GM23338 (cell line): ENCODE data around the gene TEX53. TPM values are rescaled to one million over a fixed set of nuclear protein-coding genes. Genes with fewer than 3 reads are reported as not detected.

Experiments used
- ATAC-seq: fragments of 200-7000 bp; cut with Tn5 transposase; 3 replicates; pipeline ENCODE4 v1.9.1; 2020
- DNase-seq: peaks from one replicate; pipeline ENCODE4 v3.0.0-alpha.2; 2015; ENCODE audit warnings: low spot score
- H2AFZ ChIP-seq: fragments of 200-600 bp; sonication (generic); 2 replicates; pipeline ENCODE4 v1.8.0; 2016; ENCODE audit warnings: antibody characterized with exemption, mild to moderate bottlenecking, moderate library complexity
- H3F3A ChIP-seq: fragments of 200-600 bp; sonication (generic); replicated peaks from 2 replicates; pipeline ENCODE4 v1.8.0; 2017; ENCODE audit warnings: antibody characterized with exemption, mixed run types, low read depth
- H3K27ac ChIP-seq: fragments of 200-600 bp; sonication (generic); 2 replicates; pipeline ENCODE4 v1.6.1; 2016; ENCODE audit warnings: low read depth
- H3K27me3 ChIP-seq: fragments of 200-600 bp; sonication (generic); 2 replicates; pipeline ENCODE4 v1.8.0; 2016; ENCODE audit warnings: mild to moderate bottlenecking, mixed run types, moderate library complexity; ENCODE audit not compliant: insufficient read depth
- H3K36me3 ChIP-seq: fragments of 200-600 bp; sonication (generic); 2 replicates; pipeline ENCODE4 v1.8.0; 2016; ENCODE audit warnings: mild to moderate bottlenecking; ENCODE audit not compliant: insufficient read depth
- H3K4me1 ChIP-seq: fragments of 200-600 bp; sonication (generic); 2 replicates; pipeline ENCODE4 v1.8.0; 2016; ENCODE audit warnings: mild to moderate bottlenecking, moderate library complexity; ENCODE audit not compliant: insufficient read depth
- H3K4me2 ChIP-seq: fragments of 200-600 bp; sonication (generic); 2 replicates; pipeline ENCODE4 v1.7.1; 2017; ENCODE audit warnings: mixed run types
- H3K4me3 ChIP-seq: fragments of 200-600 bp; sonication (generic); 2 replicates; pipeline ENCODE4 v1.6.1; 2016; ENCODE audit warnings: mixed run types
- H3K79me2 ChIP-seq: fragments of 200-600 bp; sonication (generic); replicated peaks from 2 replicates; pipeline ENCODE4 v1.8.0; 2017; ENCODE audit warnings: mild to moderate bottlenecking; ENCODE audit not compliant: insufficient read depth
- H3K9me2 ChIP-seq: fragments of 200-600 bp; sonication (generic); 2 replicates; pipeline ENCODE4 v1.8.0; 2017; ENCODE audit not compliant: insufficient read depth
- H4K20me1 ChIP-seq: fragments of 200-600 bp; sonication (generic); replicated peaks from 2 replicates; pipeline ENCODE4 v1.8.0; 2017; ENCODE audit warnings: mild to moderate bottlenecking; ENCODE audit not compliant: insufficient read depth
- H3K27ac Mint-ChIP-seq: 2 replicates; pipeline ENCODE4 v1.8.0; 2020; ENCODE audit warnings: inconsistent platforms, mild to moderate bottlenecking, moderate library complexity, mixed read lengths
- H3K27me3 Mint-ChIP-seq: 3 replicates; pipeline ENCODE4 v1.8.0; 2022; ENCODE audit warnings: low read depth, mild to moderate bottlenecking, moderate library complexity, mixed read lengths, inconsistent platforms; ENCODE audit not compliant: insufficient read depth, poor library complexity
- H3K36me3 Mint-ChIP-seq: 3 replicates; pipeline ENCODE4 v1.8.0; 2021; ENCODE audit warnings: low read depth, mild to moderate bottlenecking, inconsistent platforms, moderate library complexity, mixed read lengths
- H3K4me1 Mint-ChIP-seq: 3 replicates; pipeline ENCODE4 v1.8.0; 2020; ENCODE audit warnings: mild to moderate bottlenecking, inconsistent platforms, mixed read lengths
- H3K4me3 Mint-ChIP-seq: 3 replicates; pipeline ENCODE4 v1.8.0; 2021; ENCODE audit warnings: moderate library complexity, mild to moderate bottlenecking, inconsistent platforms, mixed read lengths
- H3K9me3 Mint-ChIP-seq: 3 replicates; pipeline ENCODE4 v1.8.0; 2020; ENCODE audit warnings: moderate library complexity, mild to moderate bottlenecking, inconsistent platforms, mixed read lengths
- EZH2 ChIP-seq: fragments of 200-600 bp; sonication (generic); IDR thresholded peaks from one replicate; pipeline ENCODE4 v1.8.0; 2017; ENCODE audit warnings: antibody characterized with exemption, mild to moderate bottlenecking, low read depth; ENCODE audit not compliant: unreplicated experiment
- NANOG ChIP-seq: IDR thresholded peaks from 2 replicates; pipeline ENCODE4 v1.6.1; 2016; ENCODE audit warnings: antibody characterized with exemption, borderline replicate concordance
- POLR2AphosphoS5 ChIP-seq: IDR thresholded peaks from 2 replicates; pipeline ENCODE4 v1.6.1; 2016; ENCODE audit warnings: antibody characterized with exemption, low read depth
- STAT1 ChIP-seq: IDR thresholded peaks from one replicate; pipeline ENCODE4 v1.6.1; 2016; ENCODE audit warnings: antibody characterized with exemption; ENCODE audit not compliant: unreplicated experiment
- ZNF114 ChIP-seq: fragments of 250-450 bp; sonication (Bioruptor Pico); IDR thresholded peaks from 2 replicates; pipeline ENCODE4 v1.5.0; 2020; ENCODE audit warnings: mild to moderate bottlenecking, moderate library complexity
- polyA plus RNA-seq: library from polyadenylated mRNA; unstranded; fragments of >200 nt; fragmentation: Nextera tagmentation; extraction: Ambion mirVana; gene quantifications from 2 replicates; pipeline ENCODE4 v1.2.1, GENCODE V29; 2016
- total RNA-seq: library from RNA; depleted of rRNA; stranded (reverse); fragments of >200 nt; shearing (Covaris generic); gene quantifications from 2 replicates; pipeline ENCODE4 v1.2.3, GENCODE V29; 2014
- TF ChIP-seq, protein P1 (sequence below): fragments of 250-450 bp; sonication (Bioruptor Pico); IDR thresholded peaks from 2 replicates; pipeline ENCODE4 v1.5.0; 2020; ENCODE audit warnings: mild to moderate bottlenecking, moderate library complexity
- TF ChIP-seq, protein P2 (sequence below): IDR thresholded peaks from 2 replicates; pipeline ENCODE4 v1.6.1; 2016; ENCODE audit warnings: antibody characterized with exemption
- TF ChIP-seq, protein P3 (sequence below): IDR thresholded peaks from one replicate; pipeline ENCODE4 v1.6.1; 2018; ENCODE audit warnings: antibody characterized with exemption; ENCODE audit not compliant: unreplicated experiment

Gene TEX53
- total and polyA plus RNA-seq, 2 experiments from 2014 or later: not detected

DNA sequence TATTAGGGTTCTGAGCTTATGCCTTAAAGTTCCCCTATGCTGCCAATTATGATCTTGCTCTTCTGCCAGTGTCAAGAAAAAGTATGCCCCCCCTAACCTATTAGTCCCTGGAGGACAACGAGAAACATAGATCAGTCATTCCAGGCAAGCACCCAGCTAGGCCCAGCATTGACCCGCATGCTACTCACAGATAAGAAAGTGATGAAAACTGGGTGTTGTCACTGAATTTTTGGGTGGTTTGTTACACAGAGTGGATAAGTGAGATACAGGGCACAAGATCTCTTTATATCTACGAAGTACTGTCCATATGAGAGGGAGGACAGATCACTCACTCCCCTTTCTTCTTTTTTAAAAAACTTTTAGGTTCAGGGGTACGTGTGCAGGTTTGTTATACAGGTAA is 30.8 kb upstream of the TEX53 start:
- Histone ChIP-seq H3F3A (no peaks in the 10 kb centered on the region), H3K79me2 (no peaks in the 10 kb centered on the region), H3K9me2 (no peaks in the 10 kb centered on the region), H4K20me1 (no peaks in the 10 kb centered on the region), H3K36me3 (no peaks in the 10 kb centered on the region), H3K4me3 (no peak overlapping the region), H3K4me2 (no peak overlapping the region), H3K27me3 (no peaks in the 10 kb centered on the region), H3K4me1 (peaks cover 7% of the 10 kb centered on the region; the same call in 1 of the 2 replicates), H2AFZ (no peak overlapping the region; the same call in 1 of the 2 replicates), H3K27ac (no peak overlapping the region)
- Mint-ChIP-seq H3K9me3 (no peaks in the 10 kb centered on the region), H3K27me3 (peaks cover 3% of the 10 kb centered on the region), H3K27ac (no peak overlapping the region), H3K4me1 (peaks cover 7% of the 10 kb centered on the region; the same call in 2 of the 3 replicates), H3K36me3 (no peaks in the 10 kb centered on the region), H3K4me3 (no peak overlapping the region)
- ATAC-seq (no peak), DNase-seq (no peak)
- TF ChIP-seq NANOG: no peak
- no peak for TF ChIP-seq EZH2
- TF ChIP-seq ZNF114: no peak
- no peak for TF ChIP-seq POLR2AphosphoS5
- TF ChIP-seq, protein P1, sequence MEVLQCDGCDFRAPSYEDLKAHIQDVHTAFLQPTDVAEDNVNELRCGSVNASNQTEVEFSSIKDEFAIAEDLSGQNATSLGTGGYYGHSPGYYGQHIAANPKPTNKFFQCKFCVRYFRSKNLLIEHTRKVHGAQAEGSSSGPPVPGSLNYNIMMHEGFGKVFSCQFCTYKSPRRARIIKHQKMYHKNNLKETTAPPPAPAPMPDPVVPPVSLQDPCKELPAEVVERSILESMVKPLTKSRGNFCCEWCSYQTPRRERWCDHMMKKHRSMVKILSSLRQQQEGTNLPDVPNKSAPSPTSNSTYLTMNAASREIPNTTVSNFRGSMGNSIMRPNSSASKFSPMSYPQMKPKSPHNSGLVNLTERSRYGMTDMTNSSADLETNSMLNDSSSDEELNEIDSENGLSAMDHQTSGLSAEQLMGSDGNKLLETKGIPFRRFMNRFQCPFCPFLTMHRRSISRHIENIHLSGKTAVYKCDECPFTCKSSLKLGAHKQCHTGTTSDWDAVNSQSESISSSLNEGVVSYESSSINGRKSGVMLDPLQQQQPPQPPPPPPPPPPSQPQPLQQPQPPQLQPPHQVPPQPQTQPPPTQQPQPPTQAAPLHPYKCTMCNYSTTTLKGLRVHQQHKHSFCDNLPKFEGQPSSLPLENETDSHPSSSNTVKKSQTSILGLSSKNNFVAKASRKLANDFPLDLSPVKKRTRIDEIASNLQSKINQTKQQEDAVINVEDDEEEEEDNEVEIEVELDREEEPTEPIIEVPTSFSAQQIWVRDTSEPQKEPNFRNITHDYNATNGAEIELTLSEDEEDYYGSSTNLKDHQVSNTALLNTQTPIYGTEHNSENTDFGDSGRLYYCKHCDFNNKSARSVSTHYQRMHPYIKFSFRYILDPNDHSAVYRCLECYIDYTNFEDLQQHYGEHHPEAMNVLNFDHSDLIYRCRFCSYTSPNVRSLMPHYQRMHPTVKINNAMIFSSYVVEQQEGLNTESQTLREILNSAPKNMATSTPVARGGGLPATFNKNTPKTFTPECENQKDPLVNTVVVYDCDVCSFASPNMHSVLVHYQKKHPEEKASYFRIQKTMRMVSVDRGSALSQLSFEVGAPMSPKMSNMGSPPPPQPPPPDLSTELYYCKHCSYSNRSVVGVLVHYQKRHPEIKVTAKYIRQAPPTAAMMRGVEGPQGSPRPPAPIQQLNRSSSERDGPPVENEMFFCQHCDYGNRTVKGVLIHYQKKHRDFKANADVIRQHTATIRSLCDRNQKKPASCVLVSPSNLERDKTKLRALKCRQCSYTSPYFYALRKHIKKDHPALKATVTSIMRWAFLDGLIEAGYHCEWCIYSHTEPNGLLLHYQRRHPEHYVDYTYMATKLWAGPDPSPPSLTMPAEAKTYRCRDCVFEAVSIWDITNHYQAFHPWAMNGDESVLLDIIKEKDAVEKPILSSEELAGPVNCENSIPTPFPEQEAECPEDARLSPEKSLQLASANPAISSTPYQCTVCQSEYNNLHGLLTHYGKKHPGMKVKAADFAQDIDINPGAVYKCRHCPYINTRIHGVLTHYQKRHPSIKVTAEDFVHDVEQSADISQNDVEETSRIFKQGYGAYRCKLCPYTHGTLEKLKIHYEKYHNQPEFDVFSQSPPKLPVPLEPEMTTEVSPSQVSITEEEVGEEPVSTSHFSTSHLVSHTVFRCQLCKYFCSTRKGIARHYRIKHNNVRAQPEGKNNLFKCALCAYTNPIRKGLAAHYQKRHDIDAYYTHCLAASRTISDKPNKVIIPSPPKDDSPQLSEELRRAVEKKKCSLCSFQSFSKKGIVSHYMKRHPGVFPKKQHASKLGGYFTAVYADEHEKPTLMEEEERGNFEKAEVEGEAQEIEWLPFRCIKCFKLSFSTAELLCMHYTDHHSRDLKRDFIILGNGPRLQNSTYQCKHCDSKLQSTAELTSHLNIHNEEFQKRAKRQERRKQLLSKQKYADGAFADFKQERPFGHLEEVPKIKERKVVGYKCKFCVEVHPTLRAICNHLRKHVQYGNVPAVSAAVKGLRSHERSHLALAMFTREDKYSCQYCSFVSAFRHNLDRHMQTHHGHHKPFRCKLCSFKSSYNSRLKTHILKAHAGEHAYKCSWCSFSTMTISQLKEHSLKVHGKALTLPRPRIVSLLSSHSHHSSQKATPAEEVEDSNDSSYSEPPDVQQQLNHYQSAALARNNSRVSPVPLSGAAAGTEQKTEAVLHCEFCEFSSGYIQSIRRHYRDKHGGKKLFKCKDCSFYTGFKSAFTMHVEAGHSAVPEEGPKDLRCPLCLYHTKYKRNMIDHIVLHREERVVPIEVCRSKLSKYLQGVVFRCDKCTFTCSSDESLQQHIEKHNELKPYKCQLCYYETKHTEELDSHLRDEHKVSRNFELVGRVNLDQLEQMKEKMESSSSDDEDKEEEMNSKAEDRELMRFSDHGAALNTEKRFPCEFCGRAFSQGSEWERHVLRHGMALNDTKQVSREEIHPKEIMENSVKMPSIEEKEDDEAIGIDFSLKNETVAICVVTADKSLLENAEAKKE (CRISPR knock-in tag): no peak
- TF ChIP-seq, protein P2, sequence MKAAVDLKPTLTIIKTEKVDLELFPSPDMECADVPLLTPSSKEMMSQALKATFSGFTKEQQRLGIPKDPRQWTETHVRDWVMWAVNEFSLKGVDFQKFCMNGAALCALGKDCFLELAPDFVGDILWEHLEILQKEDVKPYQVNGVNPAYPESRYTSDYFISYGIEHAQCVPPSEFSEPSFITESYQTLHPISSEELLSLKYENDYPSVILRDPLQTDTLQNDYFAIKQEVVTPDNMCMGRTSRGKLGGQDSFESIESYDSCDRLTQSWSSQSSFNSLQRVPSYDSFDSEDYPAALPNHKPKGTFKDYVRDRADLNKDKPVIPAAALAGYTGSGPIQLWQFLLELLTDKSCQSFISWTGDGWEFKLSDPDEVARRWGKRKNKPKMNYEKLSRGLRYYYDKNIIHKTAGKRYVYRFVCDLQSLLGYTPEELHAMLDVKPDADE: no peak
- TF ChIP-seq STAT1: no peak
- TF ChIP-seq, protein P3, sequence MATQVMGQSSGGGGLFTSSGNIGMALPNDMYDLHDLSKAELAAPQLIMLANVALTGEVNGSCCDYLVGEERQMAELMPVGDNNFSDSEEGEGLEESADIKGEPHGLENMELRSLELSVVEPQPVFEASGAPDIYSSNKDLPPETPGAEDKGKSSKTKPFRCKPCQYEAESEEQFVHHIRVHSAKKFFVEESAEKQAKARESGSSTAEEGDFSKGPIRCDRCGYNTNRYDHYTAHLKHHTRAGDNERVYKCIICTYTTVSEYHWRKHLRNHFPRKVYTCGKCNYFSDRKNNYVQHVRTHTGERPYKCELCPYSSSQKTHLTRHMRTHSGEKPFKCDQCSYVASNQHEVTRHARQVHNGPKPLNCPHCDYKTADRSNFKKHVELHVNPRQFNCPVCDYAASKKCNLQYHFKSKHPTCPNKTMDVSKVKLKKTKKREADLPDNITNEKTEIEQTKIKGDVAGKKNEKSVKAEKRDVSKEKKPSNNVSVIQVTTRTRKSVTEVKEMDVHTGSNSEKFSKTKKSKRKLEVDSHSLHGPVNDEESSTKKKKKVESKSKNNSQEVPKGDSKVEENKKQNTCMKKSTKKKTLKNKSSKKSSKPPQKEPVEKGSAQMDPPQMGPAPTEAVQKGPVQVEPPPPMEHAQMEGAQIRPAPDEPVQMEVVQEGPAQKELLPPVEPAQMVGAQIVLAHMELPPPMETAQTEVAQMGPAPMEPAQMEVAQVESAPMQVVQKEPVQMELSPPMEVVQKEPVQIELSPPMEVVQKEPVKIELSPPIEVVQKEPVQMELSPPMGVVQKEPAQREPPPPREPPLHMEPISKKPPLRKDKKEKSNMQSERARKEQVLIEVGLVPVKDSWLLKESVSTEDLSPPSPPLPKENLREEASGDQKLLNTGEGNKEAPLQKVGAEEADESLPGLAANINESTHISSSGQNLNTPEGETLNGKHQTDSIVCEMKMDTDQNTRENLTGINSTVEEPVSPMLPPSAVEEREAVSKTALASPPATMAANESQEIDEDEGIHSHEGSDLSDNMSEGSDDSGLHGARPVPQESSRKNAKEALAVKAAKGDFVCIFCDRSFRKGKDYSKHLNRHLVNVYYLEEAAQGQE: no peak
